Smooth muscle cell (in vitro differentiated cells): ENCODE data around the gene APC2. TPM values are rescaled to one million over a fixed set of nuclear protein-coding genes. Genes with fewer than 3 reads are reported as not detected.

Experiments
- DNase-seq: peaks from one replicate; lab custom pipeline; 2025; ENCODE audit not compliant: unreplicated experiment; lab: John Stamatoyannopoulos, UW
- H2AFZ ChIP-seq: fragments of 200-600 bp; sonication (generic); 2 replicates; pipeline ENCODE4 v1.6.0; 2016; ENCODE audit warnings: antibody characterized with exemption, low read depth, mild to moderate bottlenecking
- H3F3A ChIP-seq: fragments of 200-600 bp; sonication (generic); 2 replicates; pipeline ENCODE4 v1.6.0; 2017; ENCODE audit warnings: antibody characterized with exemption, low read depth
- H3K27ac ChIP-seq: fragments of 200-600 bp; sonication (generic); 2 replicates; pipeline ENCODE4 v1.5.1; 2016; ENCODE audit warnings: low read depth, mild to moderate bottlenecking
- H3K27me3 ChIP-seq: fragments of 200-600 bp; sonication (generic); 2 replicates; pipeline ENCODE4 v1.6.1; 2016; ENCODE audit warnings: low read depth, mild to moderate bottlenecking
- H3K36me3 ChIP-seq: fragments of 200-600 bp; sonication (generic); 2 replicates; pipeline ENCODE4 v1.5.1; 2016; ENCODE audit warnings: low read depth
- H3K4me1 ChIP-seq: fragments of 200-600 bp; sonication (generic); 2 replicates; pipeline ENCODE4 v1.5.1; 2016; ENCODE audit warnings: low read depth
- H3K4me2 ChIP-seq: fragments of 200-600 bp; sonication (generic); 2 replicates; pipeline ENCODE4 v1.6.0; 2016; ENCODE audit warnings: mild to moderate bottlenecking
- H3K4me3 ChIP-seq: fragments of 200-600 bp; sonication (generic); 2 replicates; pipeline ENCODE4 v1.5.1; 2016; ENCODE audit warnings: mild to moderate bottlenecking
- H3K79me2 ChIP-seq: fragments of 200-600 bp; sonication (generic); 2 replicates; pipeline ENCODE4 v1.6.0; 2016; ENCODE audit warnings: low read depth, mild to moderate bottlenecking
- H3K9ac ChIP-seq: fragments of 200-600 bp; sonication (generic); 2 replicates; pipeline ENCODE4 v1.6.0; 2016; ENCODE audit warnings: low read depth
- H3K9me3 ChIP-seq: fragments of 200-600 bp; sonication (generic); replicated peaks from 2 replicates; pipeline ENCODE4 v1.5.1; 2016; ENCODE audit warnings: low read depth
- H4K20me1 ChIP-seq: fragments of 200-600 bp; sonication (generic); 2 replicates; pipeline ENCODE4 v1.6.0; 2016; ENCODE audit warnings: low read depth
- CTCF ChIP-seq: fragments of 200-600 bp; sonication (generic); IDR thresholded peaks from 2 replicates; pipeline ENCODE4 v1.5.1; 2017; ENCODE audit warnings: borderline replicate concordance, mild to moderate bottlenecking, antibody characterized with exemption; ENCODE audit not compliant: insufficient read depth, poor library complexity, severe bottlenecking
- WGBS: methylation state at CpG from one replicate; pipeline ENCODE4 v1.1.7; 2016; ENCODE audit warnings: low lambda C conversion rate; 5-methylcytosine and 5-hydroxymethylcytosine counted together
- polyA plus RNA-seq: library from polyadenylated mRNA; unstranded; fragments of >200 nt; fragmentation: Nextera tagmentation; extraction: Ambion mirVana; gene quantifications from 2 replicates; pipeline ENCODE4 v1.2.1, GENCODE V29; 2016
- total RNA-seq: library from RNA; depleted of rRNA; stranded (reverse); fragments of >200 nt; gene quantifications from 2 replicates; pipeline ENCODE4 v1.2.3, GENCODE V29; 2014

Gene APC2
- total and polyA plus RNA-seq, 2 experiments from 2014 or later, result 0.18 to 0.30 TPM

GRCh38 chr19:1407528-1408299 lies 42.2 kb upstream of the APC2 start, which contains the start of gene DAZAP1:
Gene DAZAP1, plus strand, starts transcription at chr19:1407586. Its CDS starts 188 bp downstream, at chr19:1407774.
- Histone ChIP-seq H3K79me2 (peaks cover 50% of the 10 kb centered on the region), H3K4me1 (peaks cover 13% of the 10 kb centered on the region), H4K20me1 (peaks cover 42% of the 10 kb centered on the region), H2AFZ (peak within 1 kb of the TSS; percentile 38), H3K36me3 (no peaks in the 10 kb centered on the region), H3K4me3 (peak within 1 kb of the TSS; percentile 95), H3F3A (peaks cover 11% of the 10 kb centered on the region), H3K27ac (peak within 1 kb of the TSS; percentile 95), H3K9ac (peak within 1 kb of the TSS; percentile 96), H3K27me3 (no peaks in the 10 kb centered on the region), H3K4me2 (peak within 1 kb of the TSS; percentile 95), H3K9me3 (no peaks in the 10 kb centered on the region)
- no peak for TF ChIP-seq CTCF
- peak; percentile 37 for DNase-seq
- WGBS, result under 1% methylated on average over 34 of the region's 121 CpGs

GRCh38 chr19:1408300-1409203 lies 41.4 kb upstream of the APC2 start:
- H3K27ac ChIP-seq, result peak overlapping the region; percentile 95
- peak overlapping the region; percentile 95 for H3K4me3 ChIP-seq
- DNase-seq, result peak; percentile 32
- peaks cover 51% of the 10 kb centered on the region for H4K20me1 ChIP-seq
- peaks cover 11% of the 10 kb centered on the region for H3F3A ChIP-seq
- no peak overlapping the region for H2AFZ ChIP-seq
- no peaks in the 10 kb centered on the region for H3K27me3 ChIP-seq
- 3% methylated on average over 55 of the region's 69 CpGs for WGBS
- peaks cover 58% of the 10 kb centered on the region for H3K79me2 ChIP-seq
- H3K4me2 ChIP-seq, result peak overlapping the region; percentile 95
- peak overlapping the region; percentile 96 for H3K9ac ChIP-seq
- TF ChIP-seq CTCF, result no peak
- H3K4me1 ChIP-seq, result peaks cover 13% of the 10 kb centered on the region
- H3K36me3 ChIP-seq, result no peaks in the 10 kb centered on the region
- no peaks in the 10 kb centered on the region for H3K9me3 ChIP-seq

- peaks cover 15% of the 10 kb centered on the region for H3F3A ChIP-seq
- H2AFZ ChIP-seq, result no peak overlapping the region
- no peaks in the 10 kb centered on the region for H3K36me3 ChIP-seq
- H3K9me3 ChIP-seq, result no peaks in the 10 kb centered on the region
- H3K27ac ChIP-seq, result peak overlapping the region; percentile 95
- peak overlapping the region; percentile 95 for H3K4me3 ChIP-seq
- H3K4me1 ChIP-seq, result peaks cover 13% of the 10 kb centered on the region
- WGBS, result 86% methylated on average over 33 of the region's 33 CpGs
- peak overlapping the region; percentile 95 for H3K4me2 ChIP-seq
- no peaks in the 10 kb centered on the region for H3K27me3 ChIP-seq
- H4K20me1 ChIP-seq, result peaks cover 59% of the 10 kb centered on the region
- H3K79me2 ChIP-seq, result peaks cover 67% of the 10 kb centered on the region
- no peak for DNase-seq
- peak overlapping the region; percentile 96 for H3K9ac ChIP-seq
- no peak for TF ChIP-seq CTCF
Measured at GRCh38 chr19:1409204-1410005, 40.5 kb upstream of the APC2 start.
